Mesothelial cell of epicardium (in vitro differentiated cells): ENCODE measurements around the gene CNST. TPM values are rescaled to one million over a fixed set of nuclear protein-coding genes. Genes with fewer than 3 reads are reported as not detected.
"Not testable (repeated sequence)": the region's sequence is repeated elsewhere in the genome, so short reads cannot be mapped to it uniquely, and the experiment has no call there.

Source experiments
- DNase-seq, 2 experiments: peaks; one replicate each; pipeline ENCODE4 v3.0.0; 2021; ENCODE audit warnings: low spot score in 2 of 2; ENCODE audit not compliant: unreplicated experiment in 2 of 2
- H3K27ac Mint-ChIP-seq: 2 replicates; pipeline ENCODE4 v1.8.0; 2021; ENCODE audit warnings: mixed read lengths
- H3K27me3 Mint-ChIP-seq: 2 replicates; pipeline ENCODE4 v1.8.0; 2021; ENCODE audit warnings: low read depth, mixed read lengths
- H3K36me3 Mint-ChIP-seq: 2 replicates; pipeline ENCODE4 v1.8.0; 2021; ENCODE audit warnings: mixed read lengths
- H3K4me1 Mint-ChIP-seq: 2 replicates; pipeline ENCODE4 v1.8.0; 2021; ENCODE audit warnings: mixed read lengths
- H3K4me3 Mint-ChIP-seq: 2 replicates; pipeline ENCODE4 v1.8.0; 2021; ENCODE audit warnings: mild to moderate bottlenecking, moderate library complexity, mixed read lengths
- H3K9me3 Mint-ChIP-seq: 2 replicates; pipeline ENCODE4 v1.8.0; 2021; ENCODE audit warnings: mixed read lengths
- total RNA-seq: library from RNA; stranded (reverse); gene quantifications from 3 replicates; pipeline ENCODE4 v1.2.1, GENCODE V29; 2021
- TF ChIP-seq, protein P1 (sequence below): fragments of 200-600 bp; sonication (generic); IDR thresholded peaks from one replicate; pipeline ENCODE4 v1.5.0; 2021; ENCODE audit warnings: antibody characterized with exemption; ENCODE audit not compliant: unreplicated experiment

CNST gene
- total RNA-seq, 1 donor from 2014 or later = 21.0 TPM

DNA sequence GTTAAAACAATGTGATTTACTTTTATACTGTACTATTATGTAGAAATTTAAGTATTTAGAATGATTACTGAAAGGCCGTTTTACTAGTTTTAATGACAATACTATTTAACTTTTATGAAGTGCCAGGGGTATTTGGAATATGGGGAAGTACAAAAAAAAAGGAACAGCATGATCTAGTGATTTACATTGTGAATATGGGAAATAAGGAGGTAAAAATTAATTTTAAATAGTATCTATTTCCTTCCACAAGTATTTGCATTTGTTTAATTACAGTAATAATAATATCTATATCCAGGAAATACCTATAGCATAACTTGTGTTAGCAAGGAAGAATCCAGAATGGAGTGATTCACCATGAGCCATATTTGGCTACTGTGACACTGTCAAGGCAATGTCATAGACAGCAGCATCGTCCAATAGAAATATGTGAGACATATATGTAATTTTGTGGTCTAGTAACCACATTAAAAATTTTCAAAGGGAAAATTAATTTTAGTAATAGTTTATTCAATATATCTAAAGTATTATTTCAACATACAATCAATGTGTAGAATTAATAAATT is 22.0 kb downstream of the CNST start:
- no peak overlapping the region for H3K4me3 Mint-ChIP-seq
- DNase-seq = no peak
- H3K27ac Mint-ChIP-seq = no peak overlapping the region
- H3K4me1 Mint-ChIP-seq = peaks cover 19% of the 10 kb centered on the region
- TF ChIP-seq, protein P1, sequence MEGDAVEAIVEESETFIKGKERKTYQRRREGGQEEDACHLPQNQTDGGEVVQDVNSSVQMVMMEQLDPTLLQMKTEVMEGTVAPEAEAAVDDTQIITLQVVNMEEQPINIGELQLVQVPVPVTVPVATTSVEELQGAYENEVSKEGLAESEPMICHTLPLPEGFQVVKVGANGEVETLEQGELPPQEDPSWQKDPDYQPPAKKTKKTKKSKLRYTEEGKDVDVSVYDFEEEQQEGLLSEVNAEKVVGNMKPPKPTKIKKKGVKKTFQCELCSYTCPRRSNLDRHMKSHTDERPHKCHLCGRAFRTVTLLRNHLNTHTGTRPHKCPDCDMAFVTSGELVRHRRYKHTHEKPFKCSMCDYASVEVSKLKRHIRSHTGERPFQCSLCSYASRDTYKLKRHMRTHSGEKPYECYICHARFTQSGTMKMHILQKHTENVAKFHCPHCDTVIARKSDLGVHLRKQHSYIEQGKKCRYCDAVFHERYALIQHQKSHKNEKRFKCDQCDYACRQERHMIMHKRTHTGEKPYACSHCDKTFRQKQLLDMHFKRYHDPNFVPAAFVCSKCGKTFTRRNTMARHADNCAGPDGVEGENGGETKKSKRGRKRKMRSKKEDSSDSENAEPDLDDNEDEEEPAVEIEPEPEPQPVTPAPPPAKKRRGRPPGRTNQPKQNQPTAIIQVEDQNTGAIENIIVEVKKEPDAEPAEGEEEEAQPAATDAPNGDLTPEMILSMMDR = no peak
- no peaks in the 10 kb centered on the region for H3K27me3 Mint-ChIP-seq
- peaks cover 14% of the 10 kb centered on the region for H3K9me3 Mint-ChIP-seq
- H3K36me3 Mint-ChIP-seq = peaks cover 31% of the 10 kb centered on the region

DNA sequence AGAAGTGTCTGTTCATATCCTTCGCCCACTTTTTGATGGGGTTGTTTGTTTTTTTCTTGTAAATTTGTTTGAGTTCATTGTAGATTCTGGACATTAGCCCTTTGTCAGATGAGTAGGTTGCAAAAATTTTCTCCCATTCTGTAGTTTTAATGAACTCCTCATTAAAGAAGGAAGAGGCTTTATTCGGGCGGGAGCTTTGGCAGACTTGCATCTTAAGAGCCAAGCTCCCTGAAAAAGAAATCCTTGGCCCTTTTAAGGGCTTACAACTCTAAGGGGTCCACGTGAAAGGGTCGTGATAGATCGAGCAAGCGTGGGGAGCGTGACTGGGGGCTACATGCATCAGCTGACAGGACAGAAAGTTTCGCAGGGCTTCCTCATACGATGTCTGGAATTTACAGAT is 23.7 kb downstream of the CNST start:
- DNase-seq, H3K4me3 Mint-ChIP-seq, H3K4me1 Mint-ChIP-seq, H3K27ac Mint-ChIP-seq, H3K27me3 Mint-ChIP-seq: not testable (repeated sequence)
- peaks cover 14% of the 10 kb centered on the region for H3K9me3 Mint-ChIP-seq
- H3K36me3 Mint-ChIP-seq = peaks cover 24% of the 10 kb centered on the region

DNA sequence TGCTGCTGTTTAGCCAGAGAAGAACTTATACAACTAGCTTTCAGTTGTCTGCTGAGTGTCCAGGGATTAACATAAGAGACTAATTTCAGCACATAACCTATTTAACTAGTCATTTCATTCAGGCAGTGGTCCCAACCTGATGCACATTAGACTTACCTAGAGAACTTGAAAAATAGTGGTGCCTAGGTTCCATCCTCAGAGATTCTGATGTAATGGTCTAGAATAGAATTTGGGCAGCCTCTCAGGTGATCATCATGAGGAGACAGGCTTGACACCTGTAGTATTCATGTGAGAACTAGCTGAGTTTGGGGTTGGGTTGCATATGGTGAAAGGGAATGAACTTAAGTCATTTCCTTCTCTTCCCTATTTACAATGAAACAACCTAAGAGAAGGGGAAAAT is 24.8 kb downstream of the CNST start:
- H3K36me3 Mint-ChIP-seq = peaks cover 27% of the 10 kb centered on the region
- DNase-seq = no peak
- no peaks in the 10 kb centered on the region for H3K27me3 Mint-ChIP-seq
- peaks cover 14% of the 10 kb centered on the region for H3K9me3 Mint-ChIP-seq
- no peak overlapping the region for H3K27ac Mint-ChIP-seq
- peaks cover 5% of the 10 kb centered on the region for H3K4me1 Mint-ChIP-seq
- no peak overlapping the region for H3K4me3 Mint-ChIP-seq
- TF ChIP-seq, protein P1 = no peak

DNA sequence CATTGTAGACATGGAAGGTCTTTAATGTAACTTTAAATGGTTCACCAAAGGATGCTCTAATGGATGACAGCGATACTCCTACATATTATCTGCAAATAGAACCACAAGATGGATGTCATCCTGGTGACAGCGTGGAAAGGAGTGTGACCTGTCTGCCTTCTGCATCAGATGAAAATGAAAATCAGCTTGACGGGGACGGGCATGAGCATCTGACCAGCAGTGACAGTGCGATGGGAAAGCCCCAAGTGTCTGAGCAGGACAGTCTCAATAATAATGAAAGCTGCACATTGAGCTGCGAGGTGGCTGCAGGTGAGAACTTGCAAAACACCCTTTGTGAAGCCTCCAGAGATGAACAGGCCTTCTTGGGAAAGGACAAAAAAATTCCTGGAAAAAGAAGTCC is 25.2 kb downstream of the CNST start:
- H3K9me3 Mint-ChIP-seq = peaks cover 14% of the 10 kb centered on the region
- H3K36me3 Mint-ChIP-seq = peaks cover 27% of the 10 kb centered on the region
- DNase-seq = no peak
- TF ChIP-seq, protein P1 = no peak
- no peaks in the 10 kb centered on the region for H3K27me3 Mint-ChIP-seq
- no peak overlapping the region for H3K27ac Mint-ChIP-seq
- H3K4me1 Mint-ChIP-seq = peaks cover 5% of the 10 kb centered on the region
- H3K4me3 Mint-ChIP-seq = no peak overlapping the region

DNA sequence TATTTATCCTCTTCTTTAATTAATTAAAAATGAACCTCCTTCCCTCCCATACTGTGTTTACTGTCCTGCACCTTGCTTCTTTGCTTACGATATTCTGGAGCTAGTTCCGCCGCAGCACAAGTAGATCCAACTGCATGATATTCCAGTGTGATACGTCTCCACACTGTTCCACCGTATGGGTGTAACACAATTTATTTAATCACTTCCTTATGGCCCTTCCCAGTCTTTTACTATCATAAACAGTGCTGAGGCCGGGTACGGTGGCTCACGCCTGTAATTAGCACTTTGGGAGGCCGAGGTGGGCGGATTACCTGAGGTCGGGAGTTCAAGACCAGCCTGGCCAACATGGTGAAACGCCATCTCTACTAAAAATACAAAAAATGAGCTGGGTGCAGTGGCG is 25.7 kb downstream of the CNST start:
- peaks cover 5% of the 10 kb centered on the region for H3K4me1 Mint-ChIP-seq
- peak overlapping the region; percentile 35 for H3K27ac Mint-ChIP-seq
- TF ChIP-seq, protein P1 = no peak
- DNase-seq = no peak
- peaks cover 30% of the 10 kb centered on the region for H3K36me3 Mint-ChIP-seq
- H3K27me3 Mint-ChIP-seq = no peaks in the 10 kb centered on the region
- no peak overlapping the region for H3K4me3 Mint-ChIP-seq
- H3K9me3 Mint-ChIP-seq = peaks cover 14% of the 10 kb centered on the region

DNA sequence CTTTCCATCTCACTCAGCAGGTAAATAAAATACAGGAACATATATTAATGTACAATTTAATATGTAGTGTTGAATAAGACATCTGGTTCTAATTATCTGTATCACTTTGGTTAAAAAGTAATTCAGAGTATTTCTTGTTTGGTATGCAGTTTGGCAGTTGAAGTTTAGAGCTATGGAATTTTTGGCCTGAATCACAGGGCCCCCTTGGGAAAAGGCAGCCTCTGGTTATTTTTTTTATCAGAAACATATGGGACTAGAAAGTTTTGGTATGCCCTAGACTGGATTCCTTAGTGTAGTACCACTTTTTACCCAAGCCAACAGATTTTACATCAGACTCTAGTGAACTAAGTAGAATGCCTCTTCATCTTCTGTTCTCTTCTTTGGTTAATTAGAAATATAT is 26.4 kb downstream of the CNST start:
- Mint-ChIP-seq H3K4me3 (no peak overlapping the region), H3K4me1 (peaks cover 5% of the 10 kb centered on the region), H3K27me3 (no peaks in the 10 kb centered on the region), H3K9me3 (peaks cover 14% of the 10 kb centered on the region), H3K36me3 (peaks cover 34% of the 10 kb centered on the region), H3K27ac (peak overlapping the region; percentile 35)
- TF ChIP-seq, protein P1 = no peak
- DNase-seq = no peak
